Right atrium auricular region (tissue), 2 donors: ENCODE data around the gene ENTR1. TPM values are rescaled to one million over a fixed set of nuclear protein-coding genes. Genes with fewer than 3 reads are reported as not detected.

ENCODE experiments used
- DNase-seq: peaks from one replicate; pipeline ENCODE4 v3.0.0-alpha.2; 2019; ENCODE audit warnings: low spot score
- H3K27ac ChIP-seq, 2 donors: fragments of 200-600 bp; sonication (generic); 1 replicate in 1 of 2; 2 replicates in 1 of 2; pipeline ENCODE4 v1.5.1; 2016 to 2019
- H3K27me3 ChIP-seq, 2 donors: fragments of 200-600 bp; sonication (generic); one replicate each; pipeline versions ENCODE4 v1.5.1 to v1.6.0; 2017 to 2019
- H3K36me3 ChIP-seq: fragments of 200-600 bp; sonication (generic); one replicate; pipeline ENCODE4 v1.5.1; 2016
- H3K4me1 ChIP-seq, 2 donors: fragments of 200-600 bp; sonication (generic); one replicate each; pipeline versions ENCODE4 v1.5.1 to v1.6.0; 2017 to 2019
- H3K4me3 ChIP-seq, 2 donors: fragments of 200-600 bp; sonication (generic); 1 replicate in 1 of 2; 2 replicates in 1 of 2; pipeline ENCODE4 v1.5.1; 2017 to 2019; ENCODE audit warnings: mild to moderate bottlenecking in 1 of 2, moderate library complexity in 1 of 2
- H3K9me3 ChIP-seq, 2 donors: fragments of 200-600 bp; sonication (generic); one replicate each; pipeline ENCODE4 v1.5.1; 2019
- total RNA-seq, 2 donors: library from RNA; depleted of rRNA; stranded (reverse); fragments of >200 nt; gene quantifications; one replicate each; pipeline ENCODE4 v1.1.0, GENCODE V29; 2016
- TF ChIP-seq, protein P1 (sequence below), 2 donors: fragments of 200-600 bp; sonication (generic); IDR thresholded peaks; one replicate each; pipeline ENCODE4 v1.5.1; 2019; ENCODE audit warnings: antibody characterized with exemption in 2 of 2

ENTR1 gene
- total RNA-seq, 2 donors from 2014 or later: 10.3 to 17.6 TPM

DNA sequence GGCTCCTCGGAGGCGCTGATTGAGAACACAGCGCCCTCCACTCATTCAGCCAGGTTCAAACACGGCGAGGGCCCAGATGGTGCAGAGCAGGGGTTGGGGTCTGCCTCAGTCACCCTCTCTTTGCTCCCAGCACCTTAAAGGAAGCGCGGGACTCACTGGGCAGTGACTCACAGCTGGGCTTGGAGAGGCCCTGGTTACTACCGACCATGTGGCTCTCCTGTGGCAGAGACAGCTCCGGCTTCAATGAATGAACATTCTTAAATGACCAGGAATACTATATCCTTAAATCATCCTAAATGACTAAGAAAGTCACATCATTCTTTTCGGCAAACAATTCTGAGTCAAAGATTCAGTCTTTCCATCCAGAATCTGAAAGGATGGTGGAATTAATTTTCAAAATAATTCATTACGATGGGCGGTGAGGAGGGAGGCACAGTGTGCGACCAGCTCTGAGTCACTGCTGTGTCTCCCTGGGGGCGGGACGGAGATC lies 30.8 kb upstream of the ENTR1 start:
- Histone ChIP-seq H3K36me3 (peaks cover 55% of the 10 kb centered on the region), H3K4me3 (no peak overlapping the region), H3K4me1 (peaks cover 0 to 36% of the 10 kb centered on the region in 2 donors), H3K27ac (peak overlapping the region in 1 of 2 donors; percentile 82), H3K27me3 (no peaks in the 10 kb centered on the region), H3K9me3 (no peaks in the 10 kb centered on the region)
- TF ChIP-seq, protein P1, sequence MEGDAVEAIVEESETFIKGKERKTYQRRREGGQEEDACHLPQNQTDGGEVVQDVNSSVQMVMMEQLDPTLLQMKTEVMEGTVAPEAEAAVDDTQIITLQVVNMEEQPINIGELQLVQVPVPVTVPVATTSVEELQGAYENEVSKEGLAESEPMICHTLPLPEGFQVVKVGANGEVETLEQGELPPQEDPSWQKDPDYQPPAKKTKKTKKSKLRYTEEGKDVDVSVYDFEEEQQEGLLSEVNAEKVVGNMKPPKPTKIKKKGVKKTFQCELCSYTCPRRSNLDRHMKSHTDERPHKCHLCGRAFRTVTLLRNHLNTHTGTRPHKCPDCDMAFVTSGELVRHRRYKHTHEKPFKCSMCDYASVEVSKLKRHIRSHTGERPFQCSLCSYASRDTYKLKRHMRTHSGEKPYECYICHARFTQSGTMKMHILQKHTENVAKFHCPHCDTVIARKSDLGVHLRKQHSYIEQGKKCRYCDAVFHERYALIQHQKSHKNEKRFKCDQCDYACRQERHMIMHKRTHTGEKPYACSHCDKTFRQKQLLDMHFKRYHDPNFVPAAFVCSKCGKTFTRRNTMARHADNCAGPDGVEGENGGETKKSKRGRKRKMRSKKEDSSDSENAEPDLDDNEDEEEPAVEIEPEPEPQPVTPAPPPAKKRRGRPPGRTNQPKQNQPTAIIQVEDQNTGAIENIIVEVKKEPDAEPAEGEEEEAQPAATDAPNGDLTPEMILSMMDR (IDR thresholded peaks at IDR 0.05): no peak
- no peak for DNase-seq

DNA sequence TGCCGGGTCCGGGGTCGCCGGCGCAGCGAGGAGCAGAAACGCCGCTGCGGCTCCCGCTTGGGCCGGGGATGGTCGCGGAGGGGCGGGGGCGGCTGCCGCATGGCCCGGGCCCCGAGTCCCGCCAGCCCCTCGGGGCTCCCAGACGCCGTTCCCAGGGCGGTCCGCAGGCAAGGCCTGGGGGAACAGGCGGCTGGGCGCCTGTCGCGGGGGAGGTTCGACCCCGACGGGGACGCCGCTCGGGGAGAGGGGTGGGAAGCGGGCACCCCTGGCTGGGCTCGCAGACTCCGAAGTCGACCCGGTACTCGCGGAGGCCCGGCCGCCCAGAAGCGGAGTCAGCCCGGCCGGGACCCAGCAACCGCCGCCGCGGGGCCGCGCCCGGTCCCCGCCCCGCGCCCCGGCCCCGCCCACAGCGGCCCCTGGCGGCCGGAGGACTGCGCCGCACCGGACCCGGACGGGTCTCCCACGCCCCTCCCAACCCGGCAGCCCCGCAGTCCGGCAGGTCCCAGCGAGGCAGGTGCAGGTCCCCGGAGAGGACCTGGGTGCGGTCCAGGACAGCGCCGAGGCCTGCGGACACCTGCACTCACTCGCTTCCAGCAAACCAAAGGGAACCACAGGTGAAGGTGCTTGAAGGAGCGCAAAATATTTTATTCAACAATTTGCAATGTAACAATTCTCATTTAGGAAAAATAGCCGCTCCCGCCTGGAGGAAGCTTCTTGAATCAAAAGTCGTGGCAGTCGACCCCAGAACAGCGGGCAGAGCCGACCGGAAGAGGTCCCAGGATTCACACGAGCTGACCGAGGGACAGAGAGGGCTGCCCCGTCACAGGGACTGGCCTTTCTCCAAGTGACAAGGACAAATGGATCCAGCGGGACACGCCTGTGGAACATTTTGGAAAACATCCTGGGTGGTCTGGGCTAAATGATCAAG lies 29.3 kb upstream of the ENTR1 start, which contains the start of gene INPP5E:
Gene INPP5E (minus strand): TSS at position 365 of the 928 bp plus-strand sequence. CDS start 426 bp downstream, outside the sequence.
- TF ChIP-seq, protein P1 (IDR thresholded peaks at IDR 0.05): peak; percentile 73 to 95
- peak within 1 kb of the TSS; percentile 96 to 98 for H3K4me3 ChIP-seq
- peaks cover 41% of the 10 kb centered on the region for H3K36me3 ChIP-seq
- DNase-seq: no peak
- H3K27me3 ChIP-seq: no peaks in the 10 kb centered on the region
- no peaks in the 10 kb centered on the region for H3K9me3 ChIP-seq
- peaks cover 0 to 37% of the 10 kb centered on the region in 2 donors for H3K4me1 ChIP-seq
- peak within 1 kb of the TSS; percentile 82 to 83 for H3K27ac ChIP-seq

DNA sequence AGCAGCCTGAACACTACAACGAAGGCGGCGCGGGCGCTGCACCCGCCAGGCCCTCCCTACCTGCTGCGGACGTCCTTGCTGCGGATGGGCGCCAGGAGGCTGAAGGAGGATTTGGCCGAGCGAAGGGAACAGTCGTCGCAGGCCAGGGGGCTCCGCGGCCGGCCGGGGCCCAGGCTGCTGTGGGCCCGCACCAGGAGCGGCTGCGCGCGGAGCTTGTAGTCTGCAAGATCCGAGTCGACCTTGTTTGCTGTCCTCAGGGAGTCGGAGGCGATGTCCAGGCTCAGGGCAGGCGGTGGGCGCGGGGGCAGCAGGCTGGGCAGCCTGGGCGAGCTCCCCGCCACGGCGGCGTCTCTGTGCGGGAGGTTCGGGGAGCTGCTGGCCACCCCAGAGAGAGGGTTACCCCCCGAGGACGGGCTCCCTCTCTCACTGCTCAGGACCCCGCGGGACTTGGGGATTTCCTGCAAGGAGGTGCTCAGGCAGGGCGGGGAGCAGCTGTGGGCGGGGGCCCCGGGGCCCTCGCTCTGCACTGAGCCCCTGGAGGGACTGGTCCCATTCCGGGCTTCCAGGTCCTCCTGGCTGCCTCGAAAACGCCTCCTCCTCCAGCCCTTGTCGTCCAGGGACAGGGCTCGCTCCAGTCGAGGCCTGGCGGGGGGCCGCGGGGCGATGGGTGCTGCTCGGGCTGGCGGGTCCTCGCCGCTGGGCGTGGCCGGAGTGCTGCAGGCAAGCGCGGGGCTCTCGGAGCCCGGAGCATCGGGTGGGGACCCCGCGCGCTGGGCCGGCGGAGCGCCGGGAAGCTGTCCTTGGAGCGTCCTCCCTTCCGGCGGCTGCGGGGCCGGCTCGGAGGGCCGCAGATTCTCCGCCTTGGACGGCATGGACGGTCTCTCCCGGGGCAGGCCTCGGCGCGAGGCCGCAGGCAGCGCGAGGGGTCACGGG lies 28.4 kb upstream of the ENTR1 start:
- Histone ChIP-seq H3K4me1 (peaks cover 0 to 37% of the 10 kb centered on the region in 2 donors), H3K27ac (peak overlapping the region; percentile 82 to 83), H3K9me3 (no peaks in the 10 kb centered on the region), H3K27me3 (no peaks in the 10 kb centered on the region), H3K36me3 (peaks cover 32% of the 10 kb centered on the region), H3K4me3 (peak overlapping the region; percentile 96 to 98)
- TF ChIP-seq, protein P1 (IDR thresholded peaks at IDR 0.05): no peak
- no peak for DNase-seq

DNA sequence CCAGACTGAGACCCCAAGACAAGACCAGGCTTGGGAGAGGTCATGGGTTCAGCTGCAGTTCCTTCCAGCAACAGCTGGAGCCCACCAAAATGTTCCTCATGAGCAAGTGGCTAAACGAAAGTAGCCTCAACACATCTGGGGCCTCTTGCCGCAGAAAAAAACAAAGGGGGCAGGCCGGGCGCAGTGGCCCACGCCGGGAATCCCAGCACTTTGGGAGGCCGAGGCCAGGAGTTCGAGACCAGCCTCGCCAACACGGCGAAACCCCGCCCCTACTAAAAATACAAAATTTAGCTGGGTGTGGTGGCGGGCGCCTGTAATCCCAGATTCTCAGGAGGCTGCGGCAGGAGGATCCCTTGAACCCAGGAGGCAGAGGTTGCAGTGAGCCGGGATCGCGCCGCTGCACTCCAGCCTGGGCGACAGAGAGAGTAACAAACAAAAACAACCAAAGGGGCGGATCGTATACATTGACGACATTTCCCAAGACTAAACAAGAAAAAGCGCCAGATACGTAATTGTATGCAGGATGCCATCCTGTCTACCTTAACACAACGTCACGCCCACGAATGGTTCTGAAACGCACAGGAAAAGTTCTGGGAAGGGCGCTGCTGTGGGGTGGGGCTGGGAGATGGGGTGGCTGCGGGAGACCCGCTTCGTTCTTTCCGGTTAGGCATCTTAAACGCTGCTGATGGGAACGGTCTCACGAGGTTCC lies 27.6 kb upstream of the ENTR1 start:
- no peak for DNase-seq
- peaks cover 24% of the 10 kb centered on the region for H3K36me3 ChIP-seq
- H3K9me3 ChIP-seq: no peaks in the 10 kb centered on the region
- H3K4me1 ChIP-seq: peaks cover 0 to 37% of the 10 kb centered on the region in 2 donors
- TF ChIP-seq, protein P1 (IDR thresholded peaks at IDR 0.05): no peak
- peak overlapping the region in 1 of 2 donors; percentile 41 for H3K27ac ChIP-seq
- H3K27me3 ChIP-seq: no peaks in the 10 kb centered on the region
- H3K4me3 ChIP-seq: peak overlapping the region; percentile 96 to 98

DNA sequence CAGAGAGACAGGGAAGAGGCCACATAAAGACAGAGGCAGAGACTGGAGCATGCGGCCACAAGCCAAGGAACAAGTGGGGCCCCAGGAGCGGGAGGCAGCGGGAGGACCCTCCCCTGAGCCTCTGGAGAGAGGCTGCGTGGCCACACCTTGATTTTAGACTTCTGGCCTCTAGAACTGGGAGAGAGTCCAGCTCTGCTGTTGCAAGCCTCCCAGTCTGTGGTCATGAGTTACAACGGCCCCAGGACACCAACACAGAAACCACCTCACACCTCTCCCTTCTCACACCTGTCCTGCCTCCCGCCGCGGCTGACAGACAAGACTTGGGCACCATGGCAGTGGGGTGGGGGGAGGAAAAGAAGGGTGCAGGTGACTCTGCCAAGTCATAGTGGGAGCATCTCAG lies 27.0 kb upstream of the ENTR1 start:
- Histone ChIP-seq H3K4me3 (peak overlapping the region; percentile 96 to 98), H3K27me3 (no peaks in the 10 kb centered on the region), H3K27ac (peak overlapping the region in 1 of 2 donors; percentile 41), H3K36me3 (peaks cover 23% of the 10 kb centered on the region), H3K9me3 (no peaks in the 10 kb centered on the region), H3K4me1 (peaks cover 0 to 37% of the 10 kb centered on the region in 2 donors)
- TF ChIP-seq, protein P1 (IDR thresholded peaks at IDR 0.05): no peak
- DNase-seq: no peak
